MM.1S (cell line): ENCODE results near the gene CCL3.
A peak's percentile ranks its signal among the peaks of the same experiment; 100 is the strongest.
"Not testable (repeated sequence)": the region's sequence is repeated elsewhere in the genome, so short reads cannot be mapped to it uniquely, and the experiment has no call there.

Experiments
- DNase-seq: peaks from one replicate; pipeline ENCODE4 v3.0.0-alpha.2; 2015
- H2AFZ ChIP-seq: fragments of 300-600 bp; sonication (generic); 2 replicates; pipeline ENCODE4 v1.6.0; 2016; ENCODE audit warnings: antibody characterized with exemption, low read length
- H3F3A ChIP-seq: fragments of 300-600 bp; sonication (generic); 2 replicates; pipeline ENCODE4 v1.6.1; 2016; ENCODE audit warnings: mild to moderate bottlenecking, antibody characterized with exemption, low read length, moderate library complexity, mixed read lengths; ENCODE audit not compliant: insufficient read depth
- H3K27ac ChIP-seq: fragments of 300-600 bp; sonication (generic); 2 replicates; pipeline ENCODE4 v1.5.1; 2016; ENCODE audit warnings: mild to moderate bottlenecking, low read length
- H3K27me3 ChIP-seq: fragments of 300-600 bp; sonication (generic); replicated peaks from 2 replicates; pipeline ENCODE4 v1.6.0; 2016; ENCODE audit warnings: low read length; ENCODE audit not compliant: insufficient read depth
- H3K36me3 ChIP-seq: fragments of 300-600 bp; sonication (generic); replicated peaks from 2 replicates; pipeline ENCODE4 v1.6.1; 2016; ENCODE audit warnings: mild to moderate bottlenecking, low read length, mixed read lengths; ENCODE audit not compliant: insufficient read depth
- H3K4me1 ChIP-seq: fragments of 300-600 bp; sonication (generic); 2 replicates; pipeline ENCODE4 v1.6.1; 2016; ENCODE audit warnings: low read length, mixed read lengths
- H3K4me2 ChIP-seq: fragments of 300-600 bp; sonication (generic); 2 replicates; pipeline ENCODE4 v1.6.0; 2016; ENCODE audit warnings: low read depth, low read length
- H3K4me3 ChIP-seq: fragments of 300-600 bp; sonication (generic); 2 replicates; pipeline ENCODE4 v1.5.1; 2016; ENCODE audit warnings: low read length, mixed read lengths
- H3K79me2 ChIP-seq: fragments of 300-600 bp; sonication (generic); 2 replicates; pipeline ENCODE4 v1.6.1; 2016; ENCODE audit warnings: mixed run types, low read length, mixed read lengths
- H3K9ac ChIP-seq: fragments of 300-600 bp; sonication (generic); 2 replicates; pipeline ENCODE4 v1.6.1; 2016; ENCODE audit warnings: low read length, mixed read lengths
- H3K9me2 ChIP-seq: fragments of 300-600 bp; sonication (generic); replicated peaks from 2 replicates; pipeline ENCODE4 v1.6.1; 2016; ENCODE audit warnings: mild to moderate bottlenecking, low read length, mixed read lengths; ENCODE audit not compliant: insufficient read depth
- H3K9me3 ChIP-seq: fragments of 300-600 bp; sonication (generic); replicated peaks from 2 replicates; pipeline ENCODE4 v1.6.1; 2016; ENCODE audit warnings: mild to moderate bottlenecking, low read length, mixed read lengths; ENCODE audit not compliant: insufficient read depth
- H4K20me1 ChIP-seq: fragments of 300-600 bp; sonication (generic); 2 replicates; pipeline ENCODE4 v1.6.1; 2016; ENCODE audit warnings: mild to moderate bottlenecking, low read length, moderate library complexity, mixed read lengths; ENCODE audit not compliant: insufficient read depth
- EZH2 ChIP-seq: fragments of 300-600 bp; sonication (generic); optimal IDR thresholded peaks from 2 replicates; pipeline ENCODE3; 2017; ENCODE audit warnings: low read depth, mild to moderate bottlenecking, antibody characterized with exemption, low read length, mixed read lengths
- EZH2phosphoT487 ChIP-seq: fragments of 300-600 bp; sonication (generic); IDR thresholded peaks from 2 replicates; pipeline ENCODE4 v1.6.1; 2018; ENCODE audit warnings: antibody characterized with exemption, low read length
- TF ChIP-seq, protein P1 (sequence below): fragments of 300-600 bp; sonication (generic); IDR thresholded peaks from 2 replicates; pipeline ENCODE4 v1.5.1; 2016; ENCODE audit warnings: antibody characterized with exemption, low read length, mixed read lengths

CCL3 gene

DNA sequence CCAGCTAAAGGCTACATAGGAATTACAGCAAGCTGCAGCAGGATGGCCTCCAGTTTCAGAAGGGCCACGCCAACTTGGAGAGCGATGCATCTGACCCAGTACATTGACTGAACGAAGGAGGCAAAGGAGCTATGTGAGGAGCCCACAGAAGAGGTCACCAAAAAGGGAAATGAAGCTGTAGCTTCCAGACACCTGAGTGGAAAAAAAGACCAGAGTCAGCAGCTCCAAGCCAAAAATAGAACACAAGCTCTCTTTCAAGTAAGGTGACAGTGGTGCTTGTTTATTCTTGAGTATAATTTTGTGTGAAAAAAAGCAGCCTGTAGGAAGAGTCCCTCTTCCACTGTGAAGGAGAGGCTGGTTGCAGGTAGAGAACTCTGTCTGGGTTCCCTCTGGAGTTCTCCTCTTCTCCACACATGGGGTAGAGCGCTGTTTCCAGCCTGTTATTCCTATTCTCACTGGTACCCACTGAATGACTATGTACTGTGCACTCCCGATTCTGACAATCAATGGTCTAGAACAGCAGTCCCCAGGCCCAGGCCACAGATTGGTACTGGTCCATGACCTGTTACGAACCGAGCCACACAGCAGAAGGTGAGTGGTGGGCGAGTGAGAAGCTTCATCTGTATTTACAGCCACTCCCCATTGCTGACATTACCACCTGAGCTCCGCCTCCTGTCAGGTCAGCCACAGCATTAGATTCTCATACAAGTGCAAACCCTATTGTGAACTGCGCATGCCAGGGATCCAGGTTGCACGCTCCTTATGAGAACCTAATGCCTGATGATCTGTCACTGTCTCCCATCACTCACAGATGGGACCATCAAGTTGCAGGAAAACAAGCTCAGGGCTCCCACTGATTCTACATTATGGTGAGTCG lies 28.8 kb upstream of the CCL3 start:
- Histone ChIP-seq H3K27ac (peak overlapping the region; percentile 69), H3K27me3 (no peaks in the 10 kb centered on the region), H3K4me1 (peaks cover 22% of the 10 kb centered on the region), H3F3A (peaks cover 8% of the 10 kb centered on the region), H3K79me2 (no peaks in the 10 kb centered on the region), H3K9me2 (no peaks in the 10 kb centered on the region), H3K36me3 (no peaks in the 10 kb centered on the region), H3K9ac (peak overlapping the region; percentile 38), H3K4me2 (peak overlapping the region; percentile 47), H4K20me1 (no peaks in the 10 kb centered on the region), H3K9me3 (no peaks in the 10 kb centered on the region), H2AFZ (peak overlapping the region; percentile 7), H3K4me3 (peak overlapping the region; percentile 12)
- TF ChIP-seq EZH2, result no peak
- TF ChIP-seq EZH2phosphoT487, result no peak
- TF ChIP-seq, protein P1, sequence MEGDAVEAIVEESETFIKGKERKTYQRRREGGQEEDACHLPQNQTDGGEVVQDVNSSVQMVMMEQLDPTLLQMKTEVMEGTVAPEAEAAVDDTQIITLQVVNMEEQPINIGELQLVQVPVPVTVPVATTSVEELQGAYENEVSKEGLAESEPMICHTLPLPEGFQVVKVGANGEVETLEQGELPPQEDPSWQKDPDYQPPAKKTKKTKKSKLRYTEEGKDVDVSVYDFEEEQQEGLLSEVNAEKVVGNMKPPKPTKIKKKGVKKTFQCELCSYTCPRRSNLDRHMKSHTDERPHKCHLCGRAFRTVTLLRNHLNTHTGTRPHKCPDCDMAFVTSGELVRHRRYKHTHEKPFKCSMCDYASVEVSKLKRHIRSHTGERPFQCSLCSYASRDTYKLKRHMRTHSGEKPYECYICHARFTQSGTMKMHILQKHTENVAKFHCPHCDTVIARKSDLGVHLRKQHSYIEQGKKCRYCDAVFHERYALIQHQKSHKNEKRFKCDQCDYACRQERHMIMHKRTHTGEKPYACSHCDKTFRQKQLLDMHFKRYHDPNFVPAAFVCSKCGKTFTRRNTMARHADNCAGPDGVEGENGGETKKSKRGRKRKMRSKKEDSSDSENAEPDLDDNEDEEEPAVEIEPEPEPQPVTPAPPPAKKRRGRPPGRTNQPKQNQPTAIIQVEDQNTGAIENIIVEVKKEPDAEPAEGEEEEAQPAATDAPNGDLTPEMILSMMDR, result peak; percentile 62
- DNase-seq, result peak; percentile 75

- Histone ChIP-seq H3K4me1 (peaks cover 22% of the 10 kb centered on the region), H3K4me3 (no peak overlapping the region), H4K20me1 (no peaks in the 10 kb centered on the region), H3K27me3 (no peaks in the 10 kb centered on the region), H3K4me2 (peak overlapping the region; percentile 47), H3K9me3 (no peaks in the 10 kb centered on the region), H3K27ac (peak overlapping the region; percentile 69), H3K36me3 (no peaks in the 10 kb centered on the region), H3F3A (peaks cover 8% of the 10 kb centered on the region), H3K9ac (peak overlapping the region; percentile 38; the same call in 1 of the 2 replicates), H2AFZ (peak overlapping the region; percentile 7; the same call in 1 of the 2 replicates), H3K9me2 (no peaks in the 10 kb centered on the region), H3K79me2 (no peaks in the 10 kb centered on the region)
- no peak for TF ChIP-seq EZH2phosphoT487
- TF ChIP-seq, protein P1, result no peak
- TF ChIP-seq EZH2, result no peak
- DNase-seq, result no peak
These were observed 27.8 kb upstream of the CCL3 start for GRCh38 chr17:36117505-36118382.

DNA sequence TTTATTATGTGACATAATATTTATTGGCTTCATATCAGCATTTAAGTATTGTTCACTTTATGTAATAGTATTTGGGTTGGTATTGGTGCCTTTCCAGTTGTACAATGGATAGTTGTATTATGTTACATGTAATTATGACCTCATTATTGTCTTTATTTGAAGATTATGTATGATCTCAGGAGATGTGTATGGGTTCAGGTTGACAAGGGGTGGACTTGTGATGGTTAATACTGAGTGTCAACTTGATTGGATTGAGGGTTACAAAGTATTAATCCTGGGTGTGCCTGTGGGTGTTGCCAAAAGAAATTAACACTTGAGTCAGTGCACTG lies 25.7 kb upstream of the CCL3 start:
- H3K4me3 ChIP-seq, H3K9me2 ChIP-seq, H3K27me3 ChIP-seq, H4K20me1 ChIP-seq, H3K36me3 ChIP-seq, H3K9me3 ChIP-seq, H3K27ac ChIP-seq, H3K9ac ChIP-seq, H3K79me2 ChIP-seq, H3F3A ChIP-seq, H3K4me2 ChIP-seq, DNase-seq, H2AFZ ChIP-seq: not testable (repeated sequence)
- H3K4me1 ChIP-seq, result peaks cover 22% of the 10 kb centered on the region

- not testable (repeated sequence) for H3K4me3 ChIP-seq, H3K4me2 ChIP-seq, DNase-seq
These were observed 25.2 kb upstream of the CCL3 start for GRCh38 chr17:36114971-36115648.

GRCh38 chr17:36113131-36113530 lies 23.2 kb upstream of the CCL3 start:
- not testable (repeated sequence) for H3K79me2 ChIP-seq, H3F3A ChIP-seq, H3K4me3 ChIP-seq, H3K36me3 ChIP-seq, H3K27ac ChIP-seq, H2AFZ ChIP-seq, DNase-seq, H3K9me3 ChIP-seq, H3K9me2 ChIP-seq, H3K4me2 ChIP-seq, H4K20me1 ChIP-seq, H3K9ac ChIP-seq, H3K27me3 ChIP-seq
- peaks cover 12% of the 10 kb centered on the region for H3K4me1 ChIP-seq

More at GRCh38 chr17:36114971-36115648, 25.2 kb upstream of the CCL3 start:
- not testable (repeated sequence) for H3K79me2 ChIP-seq, H3K27ac ChIP-seq, H4K20me1 ChIP-seq, H3K9ac ChIP-seq, H2AFZ ChIP-seq, H3F3A ChIP-seq, H3K9me3 ChIP-seq, H3K9me2 ChIP-seq, H3K36me3 ChIP-seq, H3K27me3 ChIP-seq
- peaks cover 22% of the 10 kb centered on the region for H3K4me1 ChIP-seq
